Measurements from ENCODE around the gene BRSK2.

Gene BRSK2

GRCh38 chr11:1437500-1437899 lies 47.8 kb downstream of the BRSK2 start:
- DNase-seq (ENCODE audit: low read depth in 2 of 2) = no peak

GRCh38 chr11:1438261-1438966 lies 48.7 kb downstream of the BRSK2 start:
- DNase-seq (ENCODE audit: low read depth in 2 of 2) = no peak

GRCh38 chr11:1438967-1439330 lies 49.2 kb downstream of the BRSK2 start:
- no peak for DNase-seq (ENCODE audit: low read depth in 2 of 2)

GRCh38 chr11:1439341-1439740 lies 49.6 kb downstream of the BRSK2 start:
- no peak for DNase-seq (ENCODE audit: low read depth in 2 of 2)

- no peak for DNase-seq (ENCODE audit: low read depth in 2 of 2)
These were observed 50.3 kb downstream of the BRSK2 start for GRCh38 chr11:1440066-1440465.

GRCh38 chr11:1440496-1440895 lies 50.8 kb downstream of the BRSK2 start:
- no peak for DNase-seq (ENCODE audit: low read depth in 2 of 2)

GRCh38 chr11:1442163-1442562 lies 52.4 kb downstream of the BRSK2 start:
- DNase-seq (ENCODE audit: low read depth in 2 of 2) = no peak

- no peak for DNase-seq (ENCODE audit: low read depth in 2 of 2)
These were observed 53.2 kb downstream of the BRSK2 start for GRCh38 chr11:1442807-1443366.

GRCh38 chr11:1443737-1444136 lies 54.0 kb downstream of the BRSK2 start:
- DNase-seq (ENCODE audit: low read depth in 2 of 2) = no peak

- no peak for DNase-seq (ENCODE audit: low read depth in 2 of 2)
These were observed 54.6 kb downstream of the BRSK2 start for GRCh38 chr11:1444321-1444720.

- DNase-seq (ENCODE audit: low read depth in 2 of 2) = no peak
These were observed 55.2 kb downstream of the BRSK2 start for GRCh38 chr11:1444823-1445422.

- no peak for DNase-seq (ENCODE audit: low read depth in 2 of 2)
These were observed 56.2 kb downstream of the BRSK2 start for GRCh38 chr11:1445741-1446445.

GRCh38 chr11:1446623-1447022 lies 56.9 kb downstream of the BRSK2 start:
- DNase-seq (ENCODE audit: low read depth in 2 of 2) = no peak

- DNase-seq (ENCODE audit: low read depth in 2 of 2) = no peak
These were observed 58.4 kb downstream of the BRSK2 start for GRCh38 chr11:1447845-1448825.

- no peak for DNase-seq (ENCODE audit: low read depth in 2 of 2)
These were observed 59.1 kb downstream of the BRSK2 start for GRCh38 chr11:1448882-1449281.

GRCh38 chr11:1449490-1450243 lies 59.9 kb downstream of the BRSK2 start:
- no peak for DNase-seq (ENCODE audit: low read depth in 2 of 2)

GRCh38 chr11:1450344-1450875 lies 60.7 kb downstream of the BRSK2 start:
- DNase-seq (ENCODE audit: low read depth in 2 of 2) = no peak

- DNase-seq (ENCODE audit: low read depth in 2 of 2) = no peak
These were observed 61.4 kb downstream of the BRSK2 start for GRCh38 chr11:1450949-1451710.

- no peak for DNase-seq (ENCODE audit: low read depth in 2 of 2)
These were observed 62.2 kb downstream of the BRSK2 start for GRCh38 chr11:1451781-1452470.

Measured in stimulated activated CD4-positive, alpha-beta T cell treated with anti-CD3 and anti-CD28 coated beads, Interleukin-1b, Interleukin-23, amount 100 ng/mL, for 4 hours (primary cell).